Vein endothelial cell (primary cell): ENCODE results near the gene RPL34. TPM values are rescaled to one million over a fixed set of nuclear protein-coding genes. Genes with fewer than 3 reads are reported as not detected.

Source experiments
- small RNA-seq: library from RNA; depleted of rRNA; stranded (forward); fragments of <200 nt; gene quantifications from one replicate; pipeline ENCODE3, GENCODE V24; 2012
- total RNA-seq: library from RNA; depleted of rRNA; stranded (reverse); fragments of >200 nt; gene quantifications from 2 replicates; pipeline ENCODE4 v1.2.3, GENCODE V29; 2012

The RPL34 gene
- total RNA-seq: 658 and 661 TPM in 2 replicates

GRCh38 chr4:108620101-108620932, at the start of gene RPL34:
Gene RPL34, plus strand, starts transcription at chr4:108620576. Its CDS starts 1,384 bp downstream, at chr4:108621960.

GRCh38 chr4:108650212-108651013, 30.0 kb downstream of the RPL34 start, which contains the start of gene OSTC:
Gene OSTC, plus strand, starts transcription at chr4:108650599. Its CDS starts 57 bp downstream, at chr4:108650656.

Small RNA genes lying within 50 kb of the gene (small RNA-seq; reads per million reads assigned to genes)
- gene RNU6-431P: not detected

Other genes starting within 250 kb of the RPL34 start
- 272 and 336 TPM in 2 replicates for gene OSTC, start 30.0 kb downstream of the RPL34 start, total RNA-seq
- not detected in 2 replicates for gene ETNPPL, start 142.5 kb downstream of the RPL34 start, total RNA-seq